ENCODE results near the gene LYSET.
"Not testable (repeated sequence)": the region's sequence is repeated elsewhere in the genome, so short reads cannot be mapped to it uniquely, and the experiment has no call there.

LYSET gene

GRCh38 chr14:93168610-93169009, 16.5 kb upstream of the LYSET start:
- DNase-seq (ENCODE audit: low read depth in 2 of 2): not testable (repeated sequence)

GRCh38 chr14:93169619-93170018, 15.5 kb upstream of the LYSET start:
- DNase-seq (ENCODE audit: low read depth in 2 of 2): not testable (repeated sequence)

- DNase-seq (ENCODE audit: low read depth in 2 of 2): not testable (repeated sequence)
These were observed 15.0 kb upstream of the LYSET start for GRCh38 chr14:93170141-93170540.

- DNase-seq (ENCODE audit: low read depth in 2 of 2): no peak
These were observed 13.7 kb upstream of the LYSET start for GRCh38 chr14:93171376-93171775.

GRCh38 chr14:93173943-93174395, 11.1 kb upstream of the LYSET start:
- no peak for DNase-seq (ENCODE audit: low read depth in 2 of 2)

GRCh38 chr14:93174731-93175130, 10.4 kb upstream of the LYSET start:
- DNase-seq (ENCODE audit: low read depth in 2 of 2): not testable (repeated sequence)

GRCh38 chr14:93175492-93175891, 9.6 kb upstream of the LYSET start:
- DNase-seq (ENCODE audit: low read depth in 2 of 2): no peak

GRCh38 chr14:93183596-93184317, 1.4 kb upstream of the LYSET start:
- DNase-seq (ENCODE audit: low read depth in 2 of 2): no peak

- DNase-seq (ENCODE audit: low read depth in 2 of 2): no peak
These were observed 218 bp downstream of the LYSET start for GRCh38 chr14:93185349-93185720.

GRCh38 chr14:93186466-93186865, 1.3 kb downstream of the LYSET start:
- no peak for DNase-seq (ENCODE audit: low read depth in 2 of 2)

- DNase-seq (ENCODE audit: low read depth in 2 of 2): no peak
These were observed 1.8 kb downstream of the LYSET start for GRCh38 chr14:93186956-93187355.

- DNase-seq (ENCODE audit: low read depth in 2 of 2): no peak
These were observed 10.3 kb downstream of the LYSET start for GRCh38 chr14:93195316-93195999.

- no peak for DNase-seq (ENCODE audit: low read depth in 2 of 2)
These were observed 13.9 kb downstream of the LYSET start for GRCh38 chr14:93199031-93199430.

- no peak for DNase-seq (ENCODE audit: low read depth in 2 of 2)
These were observed 15.4 kb downstream of the LYSET start for GRCh38 chr14:93200553-93200952.

- no peak for DNase-seq (ENCODE audit: low read depth in 2 of 2)
These were observed 16.1 kb downstream of the LYSET start for GRCh38 chr14:93201155-93201704.

- peak; percentile 68 to 71 for DNase-seq (ENCODE audit: low read depth in 2 of 2)
These were observed 21.8 kb downstream of the LYSET start, which contains the start of the genes GON7 and UBR7 for GRCh38 chr14:93206793-93207467. TSS of gene GON7 (minus strand) at chr14:93207065. CDS start at chr14:93207037, 28 bp downstream. TSS of gene UBR7 (plus strand) at chr14:93207256. CDS start at chr14:93207292, 36 bp downstream.

- no peak for DNase-seq (ENCODE audit: low read depth in 2 of 2)
These were observed 22.6 kb downstream of the LYSET start for GRCh38 chr14:93207468-93208308.

- DNase-seq (ENCODE audit: low read depth in 2 of 2): no peak
These were observed 27.3 kb downstream of the LYSET start for GRCh38 chr14:93212432-93212831.

- no peak for DNase-seq (ENCODE audit: low read depth in 2 of 2)
These were observed 29.5 kb downstream of the LYSET start for GRCh38 chr14:93214598-93214997.

- no peak for DNase-seq (ENCODE audit: low read depth in 2 of 2)
These were observed 34.1 kb downstream of the LYSET start for GRCh38 chr14:93219103-93219726.

- DNase-seq (ENCODE audit: low read depth in 2 of 2): no peak
These were observed 35.4 kb downstream of the LYSET start for GRCh38 chr14:93220509-93220908.

Data from stimulated activated CD8-positive, alpha-beta memory T cell treated with anti-CD3 and anti-CD28 coated beads, Interleukin-7, amount 100 ng/mL, for 1 hour (primary cell).